A549 (cell line): Measurements from ENCODE around the gene ISM1. TPM values are rescaled to one million over a fixed set of nuclear protein-coding genes. Genes with fewer than 3 reads are reported as not detected.

ENCODE experiments used
- ATAC-seq, 2 experiments: fragments of 200-7000 bp in 1 of 2; fragments of >200 bp in 1 of 2; cut with Nextera tagmentation in 1 of 2; cut with Tn5 transposase in 1 of 2; 3 replicates each; pipeline versions ENCODE4 v1.8.0 to v1.9.1; 2018 to 2020; ENCODE audit warnings: mild to moderate bottlenecking in 1 of 2, moderate library complexity in 1 of 2
- CTCF ChIA-PET: fragments of 300-600 bp; sonication (Branson Sonifier 250); formaldehyde crosslinking; extraction: SDS; loops from one replicate; lab custom pipeline; 2021; ENCODE audit warnings: antibody characterized with exemption, inconsistent platforms; lab: Yijun Ruan, JAX
- POLR2A ChIA-PET: fragments of 350-600 bp; formaldehyde crosslinking; extraction: SDS; loops from one replicate; lab custom pipeline; 2021; ENCODE audit warnings: antibody characterized with exemption, inconsistent platforms; lab: Yijun Ruan, JAX
- DNase-seq, 2 experiments: peaks; one replicate each; pipeline versions ENCODE4 v3.0.0 to v3.0.0-alpha.2; 2011 to 2016; ENCODE audit warnings: low read depth in 1 of 2, low spot score in 1 of 2
- FAIRE-seq: peaks from 2 replicates; lab custom pipeline; 2011; peaks lifted over from hg19 to GRCh38; lab: Jason Lieb, UNC
- H3K27ac ChIP-seq, 2 experiments: fragments of >200 bp; sonication (Bioruptor Twin); formaldehyde crosslinking; 3 replicates each; pipeline ENCODE4 v1.5.1; 2016 to 2017
- H3K4me1 ChIP-seq: fragments of >200 bp; sonication (Bioruptor Twin); formaldehyde crosslinking; 3 replicates; pipeline ENCODE4 v1.6.1; 2016
- H3K4me2 ChIP-seq: fragments of >200 bp; sonication (Bioruptor Twin); formaldehyde crosslinking; 3 replicates; pipeline ENCODE4 v1.6.1; 2016
- H3K4me3 ChIP-seq: fragments of >200 bp; sonication (Bioruptor Twin); formaldehyde crosslinking; 3 replicates; pipeline ENCODE4 v1.5.1; 2016
- H3K9me3 ChIP-seq: fragments of >200 bp; sonication (Bioruptor Twin); formaldehyde crosslinking; 3 replicates; pipeline ENCODE4 v1.6.1; 2016
- CBX2 ChIP-seq: fragments of 200-600 bp; sonication (generic); IDR thresholded peaks from 2 replicates; pipeline ENCODE4 v1.6.1; 2016; ENCODE audit warnings: low read depth, mild to moderate bottlenecking, borderline replicate concordance
- CHD2 ChIP-seq: fragments of 150-350 bp; IDR thresholded peaks from 2 replicates; pipeline ENCODE4 v1.6.1; 2014; ENCODE audit warnings: low read length; ENCODE audit not compliant: partially characterized antibody
- EHF ChIP-seq: fragments of 250-450 bp; sonication (Bioruptor Pico); IDR thresholded peaks from 2 replicates; pipeline ENCODE4 v1.5.0; 2020; ENCODE audit warnings: mild to moderate bottlenecking
- EHMT2 ChIP-seq: fragments of 200-600 bp; sonication (generic); IDR thresholded peaks from 2 replicates; pipeline ENCODE4 v1.6.1; 2016; ENCODE audit warnings: antibody characterized with exemption, low read depth, mild to moderate bottlenecking, moderate library complexity
- EP300 ChIP-seq, 2 experiments: fragments of >200 bp; sonication (Bioruptor Twin); formaldehyde crosslinking; IDR thresholded peaks; 2 replicates in 1 of 2; 3 replicates in 1 of 2; pipeline ENCODE4 v1.6.1; 2016 to 2017
- FOSB ChIP-seq: fragments of 250-450 bp; sonication (Bioruptor Pico); IDR thresholded peaks from 2 replicates; pipeline ENCODE4 v1.5.0; 2020; ENCODE audit warnings: mild to moderate bottlenecking, moderate library complexity
- HOXA7 ChIP-seq: fragments of 250-450 bp; sonication (Bioruptor Pico); IDR thresholded peaks from 2 replicates; pipeline ENCODE4 v1.5.0; 2020; ENCODE audit warnings: mild to moderate bottlenecking, moderate library complexity
- HOXB13 ChIP-seq: fragments of 250-450 bp; sonication (Bioruptor Pico); IDR thresholded peaks from 2 replicates; pipeline ENCODE4 v1.5.0; 2020; ENCODE audit warnings: low read depth, mild to moderate bottlenecking, moderate library complexity
- JUNB ChIP-seq: fragments of >200 bp; sonication (Bioruptor Twin); formaldehyde crosslinking; IDR thresholded peaks from 2 replicates; pipeline ENCODE4 v1.6.1; 2016
- KDM1A ChIP-seq: fragments of 200-600 bp; sonication (generic); IDR thresholded peaks from 2 replicates; pipeline ENCODE4 v1.6.1; 2016; ENCODE audit warnings: low read depth, mild to moderate bottlenecking
- MAZ ChIP-seq: fragments of 150-350 bp; IDR thresholded peaks from 2 replicates; pipeline ENCODE4 v1.6.1; 2014; ENCODE audit warnings: antibody characterized with exemption, low read depth, low read length, borderline replicate concordance
- MYC ChIP-seq: IDR thresholded peaks from 2 replicates; pipeline ENCODE4 v1.6.1; 2012; ENCODE audit warnings: mild to moderate bottlenecking, inconsistent platforms, low read length, improper control_type of control experiment, borderline replicate concordance
- NPAS2 ChIP-seq: fragments of 250-450 bp; sonication (Bioruptor Pico); IDR thresholded peaks from 2 replicates; pipeline ENCODE4 v1.8.0; 2022; ENCODE audit warnings: mild to moderate bottlenecking, moderate library complexity, borderline replicate concordance
- PHF8 ChIP-seq: fragments of 200-600 bp; sonication (generic); IDR thresholded peaks from 2 replicates; pipeline ENCODE4 v1.6.1; 2016; ENCODE audit warnings: low read depth, mild to moderate bottlenecking, antibody characterized with exemption, moderate library complexity, borderline replicate concordance
- POLR2A ChIP-seq: IDR thresholded peaks from 2 replicates; pipeline ENCODE4 v1.6.1; 2012; ENCODE audit warnings: mild to moderate bottlenecking, low read length
- RFX5 ChIP-seq: fragments of 450-650 bp; IDR thresholded peaks from 2 replicates; pipeline ENCODE4 v1.7.1; 2014; ENCODE audit warnings: antibody characterized with exemption, mild to moderate bottlenecking, moderate library complexity
- TP53 ChIP-seq: fragments of 250-450 bp; sonication (Bioruptor Pico); IDR thresholded peaks from 2 replicates; pipeline ENCODE4 v1.5.0; 2021; ENCODE audit warnings: mild to moderate bottlenecking, moderate library complexity
- ZNF302 ChIP-seq: fragments of 250-450 bp; sonication (Bioruptor Pico); IDR thresholded peaks from 2 replicates; pipeline ENCODE4 v1.9.0; 2021; ENCODE audit warnings: inconsistent platforms, mild to moderate bottlenecking, moderate library complexity
- WGBS: methylation state at CpG from one replicate; pipeline ENCODE4 v1.1.6; 2017; ENCODE audit errors: missing lambda C conversion rate; 5-methylcytosine and 5-hydroxymethylcytosine counted together
- polyA plus RNA-seq, 4 experiments: library from polyadenylated mRNA; depleted of rRNA in 3 of 4; stranded (reverse); fragments of >200 nt; fragmentation: RNase III in 1 of 4; extraction: RNeasy Plus Mini Kit Qiagen cat#74134 plus additional on column Dnase treatment in 1 of 4; gene quantifications; 2 replicates in 3 of 4; 3 replicates in 1 of 4; pipeline ENCODE4 v1.2.3, GENCODE V29; 2011 to 2017
- TF ChIP-seq, protein P1 (sequence below): fragments of >200 bp; sonication (Bioruptor Twin); formaldehyde crosslinking; IDR thresholded peaks from 2 replicates; pipeline ENCODE4 v1.6.1; 2016
- TF ChIP-seq, protein P2 (sequence below): fragments of 200-600 bp; sonication (generic); IDR thresholded peaks from 2 replicates; pipeline ENCODE4 v1.6.1; 2016; ENCODE audit warnings: antibody characterized with exemption, mild to moderate bottlenecking, moderate library complexity
- TF ChIP-seq, protein P3 (sequence below): IDR thresholded peaks from 2 replicates; pipeline ENCODE4 v1.6.1; 2012; ENCODE audit warnings: low read depth, borderline replicate concordance
- TF ChIP-seq, protein P4 (sequence below): fragments of >200 bp; sonication (Bioruptor Twin); formaldehyde crosslinking; IDR thresholded peaks from 3 replicates; pipeline ENCODE4 v1.5.1; 2016
- TF ChIP-seq, protein P5 (sequence below): fragments of >200 bp; sonication (Bioruptor Twin); formaldehyde crosslinking; IDR thresholded peaks from 3 replicates; pipeline ENCODE4 v1.6.1; 2016

The ISM1 gene
- polyA plus RNA-seq, 2 of the 4 experiments (the other 2 are of a cell fraction) = 0.18 to 0.39 TPM

DNA sequence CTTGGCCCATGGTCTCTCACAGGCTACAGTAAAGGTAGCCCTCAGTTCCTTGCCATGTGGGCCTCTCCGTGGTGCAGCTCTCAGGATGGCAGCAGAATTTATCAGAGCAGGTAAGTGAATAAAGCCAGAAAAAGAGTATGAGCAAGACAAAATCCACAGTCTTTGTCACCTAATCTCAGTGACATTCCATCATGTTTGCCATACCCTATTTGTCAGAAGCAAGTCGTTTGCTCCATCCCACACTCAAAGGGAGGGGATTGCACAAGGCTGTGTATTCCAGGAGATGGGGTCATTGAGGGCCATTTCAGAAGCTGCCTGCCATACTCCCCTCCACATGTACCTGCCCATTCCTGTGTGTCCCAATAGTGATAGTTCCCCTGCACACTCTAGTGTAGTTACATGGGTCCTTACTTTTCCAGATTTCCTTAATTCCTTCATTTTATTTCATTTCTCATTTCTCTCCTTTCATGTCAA, 24.2 kb downstream of the ISM1 start:
- peaks cover 29% of the 10 kb centered on the region for H3K4me1 ChIP-seq
- 36% methylated on average over 2 of the region's 2 CpGs for WGBS
- ChIA-PET POLR2A (no interaction called here), CTCF (interaction anchor here (0.7 to 1.1 kb wide), 2 partner anchors 9 to 527 kb away, joined by 3 read pairs; no protein-coding TSS in a partner anchor)
- H3K4me2 ChIP-seq = no peak overlapping the region
- FAIRE-seq = no peak
- no peak for TF ChIP-seq TP53 (CRISPR knock-in tag)
- no peak for TF ChIP-seq FOSB (CRISPR knock-in tag)
- TF ChIP-seq, protein P1, sequence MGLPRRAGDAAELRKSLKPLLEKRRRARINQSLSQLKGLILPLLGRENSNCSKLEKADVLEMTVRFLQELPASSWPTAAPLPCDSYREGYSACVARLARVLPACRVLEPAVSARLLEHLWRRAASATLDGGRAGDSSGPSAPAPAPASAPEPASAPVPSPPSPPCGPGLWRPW = no peak
- no peak for TF ChIP-seq JUNB
- TF ChIP-seq POLR2A = no peak
- TF ChIP-seq PHF8 = no peak
- TF ChIP-seq, protein P2, sequence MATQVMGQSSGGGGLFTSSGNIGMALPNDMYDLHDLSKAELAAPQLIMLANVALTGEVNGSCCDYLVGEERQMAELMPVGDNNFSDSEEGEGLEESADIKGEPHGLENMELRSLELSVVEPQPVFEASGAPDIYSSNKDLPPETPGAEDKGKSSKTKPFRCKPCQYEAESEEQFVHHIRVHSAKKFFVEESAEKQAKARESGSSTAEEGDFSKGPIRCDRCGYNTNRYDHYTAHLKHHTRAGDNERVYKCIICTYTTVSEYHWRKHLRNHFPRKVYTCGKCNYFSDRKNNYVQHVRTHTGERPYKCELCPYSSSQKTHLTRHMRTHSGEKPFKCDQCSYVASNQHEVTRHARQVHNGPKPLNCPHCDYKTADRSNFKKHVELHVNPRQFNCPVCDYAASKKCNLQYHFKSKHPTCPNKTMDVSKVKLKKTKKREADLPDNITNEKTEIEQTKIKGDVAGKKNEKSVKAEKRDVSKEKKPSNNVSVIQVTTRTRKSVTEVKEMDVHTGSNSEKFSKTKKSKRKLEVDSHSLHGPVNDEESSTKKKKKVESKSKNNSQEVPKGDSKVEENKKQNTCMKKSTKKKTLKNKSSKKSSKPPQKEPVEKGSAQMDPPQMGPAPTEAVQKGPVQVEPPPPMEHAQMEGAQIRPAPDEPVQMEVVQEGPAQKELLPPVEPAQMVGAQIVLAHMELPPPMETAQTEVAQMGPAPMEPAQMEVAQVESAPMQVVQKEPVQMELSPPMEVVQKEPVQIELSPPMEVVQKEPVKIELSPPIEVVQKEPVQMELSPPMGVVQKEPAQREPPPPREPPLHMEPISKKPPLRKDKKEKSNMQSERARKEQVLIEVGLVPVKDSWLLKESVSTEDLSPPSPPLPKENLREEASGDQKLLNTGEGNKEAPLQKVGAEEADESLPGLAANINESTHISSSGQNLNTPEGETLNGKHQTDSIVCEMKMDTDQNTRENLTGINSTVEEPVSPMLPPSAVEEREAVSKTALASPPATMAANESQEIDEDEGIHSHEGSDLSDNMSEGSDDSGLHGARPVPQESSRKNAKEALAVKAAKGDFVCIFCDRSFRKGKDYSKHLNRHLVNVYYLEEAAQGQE = no peak
- no peak for TF ChIP-seq CHD2
- no peak for TF ChIP-seq NPAS2 (CRISPR knock-in tag)
- TF ChIP-seq, protein P3, sequence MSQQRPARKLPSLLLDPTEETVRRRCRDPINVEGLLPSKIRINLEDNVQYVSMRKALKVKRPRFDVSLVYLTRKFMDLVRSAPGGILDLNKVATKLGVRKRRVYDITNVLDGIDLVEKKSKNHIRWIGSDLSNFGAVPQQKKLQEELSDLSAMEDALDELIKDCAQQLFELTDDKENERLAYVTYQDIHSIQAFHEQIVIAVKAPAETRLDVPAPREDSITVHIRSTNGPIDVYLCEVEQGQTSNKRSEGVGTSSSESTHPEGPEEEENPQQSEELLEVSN = no peak
- no peak for TF ChIP-seq EHMT2
- no peak for TF ChIP-seq CBX2
- DNase-seq = no peak
- no peak for ATAC-seq
- H3K27ac ChIP-seq = 0 out of 6 replicates have a peak overlapping the region, but pooled peaks of 1 of the 2 experiments have one; percentile 2
- peaks cover 16% of the 10 kb centered on the region for H3K9me3 ChIP-seq
- no peak overlapping the region for H3K4me3 ChIP-seq

DNA sequence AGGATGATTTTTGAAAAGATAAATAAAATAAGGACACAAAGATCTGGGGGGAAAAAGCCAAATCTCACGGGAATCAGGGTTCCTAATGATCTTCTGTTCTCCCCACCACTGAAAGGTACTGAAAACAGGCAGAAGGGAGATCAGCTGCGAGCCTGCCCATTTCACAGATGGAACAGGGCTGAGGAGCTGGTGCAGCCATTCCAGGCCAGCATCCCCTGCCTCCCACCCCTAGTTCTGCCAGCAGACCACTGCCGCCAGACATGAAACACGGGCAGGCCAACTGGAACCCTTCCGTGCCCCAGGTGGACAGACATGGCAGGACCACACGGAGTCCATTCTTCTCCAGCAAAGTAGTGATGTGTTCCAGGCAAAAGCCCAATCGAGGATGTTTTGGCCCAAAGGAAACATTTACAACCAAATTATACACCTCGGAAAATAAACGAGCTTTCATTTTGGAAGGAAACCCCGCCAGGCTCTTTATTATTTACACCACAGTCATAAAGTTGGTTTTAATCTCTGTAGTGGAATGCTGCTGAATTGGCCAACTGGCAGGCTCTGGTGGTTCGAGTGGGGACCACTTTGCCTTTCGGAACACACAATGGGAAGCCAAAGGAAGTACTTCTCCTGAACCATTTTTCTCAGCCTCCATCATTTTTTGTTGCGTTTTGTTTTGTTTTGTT, 28.2 kb downstream of the ISM1 start:
- CTCF ChIA-PET = interaction anchor here (0.8 to 4.5 kb wide), 5 partner anchors 8 to 84 kb away, joined by 3 to 29 read pairs (median 3); no protein-coding TSS in a partner anchor
- Histone ChIP-seq H3K4me3 (no peak overlapping the region), H3K4me1 (peaks cover 14% of the 10 kb centered on the region), H3K27ac (no peak overlapping the region), H3K9me3 (no peaks in the 10 kb centered on the region), H3K4me2 (no peak overlapping the region)
- DNase-seq (no peak), FAIRE-seq (no peak), ATAC-seq (no peak)
- 73% methylated on average over 13 of the region's 13 CpGs for WGBS
- POLR2A ChIA-PET = no interaction called here
- TF ChIP-seq JUNB = no peak
- TF ChIP-seq, protein P4, sequence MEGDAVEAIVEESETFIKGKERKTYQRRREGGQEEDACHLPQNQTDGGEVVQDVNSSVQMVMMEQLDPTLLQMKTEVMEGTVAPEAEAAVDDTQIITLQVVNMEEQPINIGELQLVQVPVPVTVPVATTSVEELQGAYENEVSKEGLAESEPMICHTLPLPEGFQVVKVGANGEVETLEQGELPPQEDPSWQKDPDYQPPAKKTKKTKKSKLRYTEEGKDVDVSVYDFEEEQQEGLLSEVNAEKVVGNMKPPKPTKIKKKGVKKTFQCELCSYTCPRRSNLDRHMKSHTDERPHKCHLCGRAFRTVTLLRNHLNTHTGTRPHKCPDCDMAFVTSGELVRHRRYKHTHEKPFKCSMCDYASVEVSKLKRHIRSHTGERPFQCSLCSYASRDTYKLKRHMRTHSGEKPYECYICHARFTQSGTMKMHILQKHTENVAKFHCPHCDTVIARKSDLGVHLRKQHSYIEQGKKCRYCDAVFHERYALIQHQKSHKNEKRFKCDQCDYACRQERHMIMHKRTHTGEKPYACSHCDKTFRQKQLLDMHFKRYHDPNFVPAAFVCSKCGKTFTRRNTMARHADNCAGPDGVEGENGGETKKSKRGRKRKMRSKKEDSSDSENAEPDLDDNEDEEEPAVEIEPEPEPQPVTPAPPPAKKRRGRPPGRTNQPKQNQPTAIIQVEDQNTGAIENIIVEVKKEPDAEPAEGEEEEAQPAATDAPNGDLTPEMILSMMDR = no peak
- TF ChIP-seq, protein P1 = no peak
- no peak for TF ChIP-seq HOXA7 (CRISPR knock-in tag)
- no peak for TF ChIP-seq HOXB13 (CRISPR knock-in tag)
- no peak for TF ChIP-seq KDM1A
- TF ChIP-seq, protein P3 = no peak
- no peak for TF ChIP-seq EHF (CRISPR knock-in tag)
- TF ChIP-seq RFX5 = no peak
- no peak for TF ChIP-seq NPAS2 (CRISPR knock-in tag)
- no peak for TF ChIP-seq EHMT2
- no peak for TF ChIP-seq EP300 (IDR thresholded peaks at IDR 0.05)
- TF ChIP-seq ZNF302 = no peak
- TF ChIP-seq POLR2A = no peak
- TF ChIP-seq MAZ = no peak
- no peak for TF ChIP-seq MYC
- TF ChIP-seq, protein P5, sequence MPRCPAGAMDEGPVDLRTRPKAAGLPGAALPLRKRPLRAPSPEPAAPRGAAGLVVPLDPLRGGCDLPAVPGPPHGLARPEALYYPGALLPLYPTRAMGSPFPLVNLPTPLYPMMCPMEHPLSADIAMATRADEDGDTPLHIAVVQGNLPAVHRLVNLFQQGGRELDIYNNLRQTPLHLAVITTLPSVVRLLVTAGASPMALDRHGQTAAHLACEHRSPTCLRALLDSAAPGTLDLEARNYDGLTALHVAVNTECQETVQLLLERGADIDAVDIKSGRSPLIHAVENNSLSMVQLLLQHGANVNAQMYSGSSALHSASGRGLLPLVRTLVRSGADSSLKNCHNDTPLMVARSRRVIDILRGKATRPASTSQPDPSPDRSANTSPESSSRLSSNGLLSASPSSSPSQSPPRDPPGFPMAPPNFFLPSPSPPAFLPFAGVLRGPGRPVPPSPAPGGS = no peak
